ENCODE results near the gene PZP. TPM values are rescaled to one million over a fixed set of nuclear protein-coding genes. Genes with fewer than 3 reads are reported as not detected.

Gene PZP
- total and polyA plus RNA-seq, 2 of the 13 experiments (the other 11 are each of a cell fraction or from before 2014, with no cell fraction given): 0.07 to 0.89 TPM

DNA sequence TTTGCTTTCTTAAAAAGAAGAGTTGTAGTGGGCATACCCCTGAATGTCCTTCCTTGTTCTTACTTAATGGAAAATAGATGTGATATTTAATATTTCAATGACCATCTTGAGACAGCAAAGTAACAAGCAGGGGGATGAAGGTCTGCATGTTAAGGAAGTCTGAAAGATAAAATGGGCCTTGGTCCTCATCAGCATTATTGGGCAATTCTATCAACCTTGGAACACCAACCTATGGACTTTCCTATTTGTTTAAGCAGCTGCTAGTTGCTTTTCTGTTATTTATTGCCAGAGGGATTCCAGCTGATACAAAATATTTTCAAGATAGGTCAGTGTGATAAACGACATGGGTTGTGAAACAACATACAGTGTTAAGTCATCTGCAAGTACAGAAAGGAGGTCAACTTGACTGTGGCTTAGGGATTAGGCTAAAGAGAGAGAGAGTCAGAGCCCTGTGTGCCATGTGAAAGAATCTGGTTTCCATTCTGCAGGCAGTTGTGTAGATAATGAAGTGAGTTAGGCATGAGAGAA, 76.1 kb downstream of the PZP start (continued):
- TF ChIP-seq, protein P1, sequence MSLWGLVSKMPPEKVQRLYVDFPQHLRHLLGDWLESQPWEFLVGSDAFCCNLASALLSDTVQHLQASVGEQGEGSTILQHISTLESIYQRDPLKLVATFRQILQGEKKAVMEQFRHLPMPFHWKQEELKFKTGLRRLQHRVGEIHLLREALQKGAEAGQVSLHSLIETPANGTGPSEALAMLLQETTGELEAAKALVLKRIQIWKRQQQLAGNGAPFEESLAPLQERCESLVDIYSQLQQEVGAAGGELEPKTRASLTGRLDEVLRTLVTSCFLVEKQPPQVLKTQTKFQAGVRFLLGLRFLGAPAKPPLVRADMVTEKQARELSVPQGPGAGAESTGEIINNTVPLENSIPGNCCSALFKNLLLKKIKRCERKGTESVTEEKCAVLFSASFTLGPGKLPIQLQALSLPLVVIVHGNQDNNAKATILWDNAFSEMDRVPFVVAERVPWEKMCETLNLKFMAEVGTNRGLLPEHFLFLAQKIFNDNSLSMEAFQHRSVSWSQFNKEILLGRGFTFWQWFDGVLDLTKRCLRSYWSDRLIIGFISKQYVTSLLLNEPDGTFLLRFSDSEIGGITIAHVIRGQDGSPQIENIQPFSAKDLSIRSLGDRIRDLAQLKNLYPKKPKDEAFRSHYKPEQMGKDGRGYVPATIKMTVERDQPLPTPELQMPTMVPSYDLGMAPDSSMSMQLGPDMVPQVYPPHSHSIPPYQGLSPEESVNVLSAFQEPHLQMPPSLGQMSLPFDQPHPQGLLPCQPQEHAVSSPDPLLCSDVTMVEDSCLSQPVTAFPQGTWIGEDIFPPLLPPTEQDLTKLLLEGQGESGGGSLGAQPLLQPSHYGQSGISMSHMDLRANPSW (CRISPR knock-in tag; IDR thresholded peaks at IDR 0.05; ENCODE audit: borderline replicate concordance): peak; percentile 67; the same call in 1 of the 2 replicates
- peak; percentile 86 for TF ChIP-seq STAT5B (CRISPR knock-in tag; IDR thresholded peaks at IDR 0.05)
- TF ChIP-seq ARNT2 (CRISPR knock-in tag; IDR thresholded peaks at IDR 0.05; ENCODE audit: low read depth): peak; percentile 87; the same call in 1 of the 2 replicates
- TF ChIP-seq, protein P2, sequence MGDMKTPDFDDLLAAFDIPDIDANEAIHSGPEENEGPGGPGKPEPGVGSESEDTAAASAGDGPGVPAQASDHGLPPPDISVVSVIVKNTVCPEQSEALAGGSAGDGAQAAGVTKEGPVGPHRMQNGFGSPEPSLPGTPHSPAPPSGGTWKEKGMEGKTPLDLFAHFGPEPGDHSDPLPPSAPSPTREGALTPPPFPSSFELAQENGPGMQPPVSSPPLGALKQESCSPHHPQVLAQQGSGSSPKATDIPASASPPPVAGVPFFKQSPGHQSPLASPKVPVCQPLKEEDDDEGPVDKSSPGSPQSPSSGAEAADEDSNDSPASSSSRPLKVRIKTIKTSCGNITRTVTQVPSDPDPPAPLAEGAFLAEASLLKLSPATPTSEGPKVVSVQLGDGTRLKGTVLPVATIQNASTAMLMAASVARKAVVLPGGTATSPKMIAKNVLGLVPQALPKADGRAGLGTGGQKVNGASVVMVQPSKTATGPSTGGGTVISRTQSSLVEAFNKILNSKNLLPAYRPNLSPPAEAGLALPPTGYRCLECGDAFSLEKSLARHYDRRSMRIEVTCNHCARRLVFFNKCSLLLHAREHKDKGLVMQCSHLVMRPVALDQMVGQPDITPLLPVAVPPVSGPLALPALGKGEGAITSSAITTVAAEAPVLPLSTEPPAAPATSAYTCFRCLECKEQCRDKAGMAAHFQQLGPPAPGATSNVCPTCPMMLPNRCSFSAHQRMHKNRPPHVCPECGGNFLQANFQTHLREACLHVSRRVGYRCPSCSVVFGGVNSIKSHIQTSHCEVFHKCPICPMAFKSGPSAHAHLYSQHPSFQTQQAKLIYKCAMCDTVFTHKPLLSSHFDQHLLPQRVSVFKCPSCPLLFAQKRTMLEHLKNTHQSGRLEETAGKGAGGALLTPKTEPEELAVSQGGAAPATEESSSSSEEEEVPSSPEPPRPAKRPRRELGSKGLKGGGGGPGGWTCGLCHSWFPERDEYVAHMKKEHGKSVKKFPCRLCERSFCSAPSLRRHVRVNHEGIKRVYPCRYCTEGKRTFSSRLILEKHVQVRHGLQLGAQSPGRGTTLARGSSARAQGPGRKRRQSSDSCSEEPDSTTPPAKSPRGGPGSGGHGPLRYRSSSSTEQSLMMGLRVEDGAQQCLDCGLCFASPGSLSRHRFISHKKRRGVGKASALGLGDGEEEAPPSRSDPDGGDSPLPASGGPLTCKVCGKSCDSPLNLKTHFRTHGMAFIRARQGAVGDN (CRISPR knock-in tag; IDR thresholded peaks at IDR 0.05): no peak
- TF ChIP-seq ZNF160 (CRISPR knock-in tag; IDR thresholded peaks at IDR 0.05): no peak
- peak; percentile 83; the same call in 1 of the 2 replicates for TF ChIP-seq NFATC3 (CRISPR knock-in tag; IDR thresholded peaks at IDR 0.05)
- peak; percentile 58; the same call in 1 of the 2 replicates for TF ChIP-seq HOXD1 (CRISPR knock-in tag; IDR thresholded peaks at IDR 0.05)
- peak; percentile 94 for TF ChIP-seq SIX4 (CRISPR knock-in tag; IDR thresholded peaks at IDR 0.05)
- TF ChIP-seq ZNF224 (CRISPR knock-in tag; IDR thresholded peaks at IDR 0.05): no peak
- TF ChIP-seq ZNF205 (CRISPR knock-in tag; IDR thresholded peaks at IDR 0.05): peak; percentile 77; the same call in 1 of the 2 replicates
- peak; percentile 98 for TF ChIP-seq ZBTB20 (CRISPR knock-in tag; IDR thresholded peaks at IDR 0.05; ENCODE audit: borderline replicate concordance, low read depth)
- peak; percentile 99; the same call in 1 of the 2 replicates for TF ChIP-seq RORA (CRISPR knock-in tag; IDR thresholded peaks at IDR 0.05)
- TF ChIP-seq ZKSCAN8 (CRISPR knock-in tag; IDR thresholded peaks at IDR 0.05; ENCODE audit: borderline replicate concordance): peak; percentile 97
- TF ChIP-seq ZNF350 (CRISPR knock-in tag; IDR thresholded peaks at IDR 0.05; ENCODE audit: borderline replicate concordance, low read depth): no peak
- peak; percentile 35; the same call in 1 of the 3 replicates for TF ChIP-seq MXI1 (IDR thresholded peaks at IDR 0.05; ENCODE audit: borderline replicate concordance, low read depth, low read length)
- TF ChIP-seq U2AF2 (IDR thresholded peaks at IDR 0.05; ENCODE audit: low read depth, low read length): no peak
- TF ChIP-seq ZNF33A (CRISPR knock-in tag; IDR thresholded peaks at IDR 0.05; ENCODE audit: borderline replicate concordance): no peak
- peak; percentile 58; the same call in 1 of the 2 replicates for TF ChIP-seq JDP2 (CRISPR knock-in tag; IDR thresholded peaks at IDR 0.05; ENCODE audit: borderline replicate concordance)
- no peak for TF ChIP-seq ZZZ3 (CRISPR knock-in tag; IDR thresholded peaks at IDR 0.05; ENCODE audit: borderline replicate concordance)
- TF ChIP-seq ZNF619 (CRISPR knock-in tag; IDR thresholded peaks at IDR 0.05): no peak
- TF ChIP-seq ZNF124 (CRISPR knock-in tag; IDR thresholded peaks at IDR 0.05): peak; percentile 71; the same call in 1 of the 2 replicates
- TF ChIP-seq ZMAT3 (CRISPR knock-in tag; conservative IDR thresholded peaks at IDR 0.05): 0 out of 2 replicates have a peak, but pooled peaks have one; percentile 63
- TF ChIP-seq CEBPG (CRISPR knock-in tag; IDR thresholded peaks at IDR 0.05): peak; percentile 99
- TF ChIP-seq, protein P3, sequence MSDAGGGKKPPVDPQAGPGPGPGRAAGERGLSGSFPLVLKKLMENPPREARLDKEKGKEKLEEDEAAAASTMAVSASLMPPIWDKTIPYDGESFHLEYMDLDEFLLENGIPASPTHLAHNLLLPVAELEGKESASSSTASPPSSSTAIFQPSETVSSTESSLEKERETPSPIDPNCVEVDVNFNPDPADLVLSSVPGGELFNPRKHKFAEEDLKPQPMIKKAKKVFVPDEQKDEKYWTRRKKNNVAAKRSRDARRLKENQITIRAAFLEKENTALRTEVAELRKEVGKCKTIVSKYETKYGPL (CRISPR knock-in tag; IDR thresholded peaks at IDR 0.05): no peak
